Fibroblast of lung (primary cell): ENCODE measurements around the gene GIGYF2. TPM values are rescaled to one million over a fixed set of nuclear protein-coding genes. Genes with fewer than 3 reads are reported as not detected.

Experiments
- DNase-seq, 2 donors: peaks; one replicate each; pipeline versions ENCODE4 v3.0.0 to v3.0.0-alpha.2; 2010; ENCODE audit warnings: low read depth in 2 of 2
- H2AFZ ChIP-seq: 2 replicates; pipeline ENCODE4 v1.5.1; 2012; ENCODE audit warnings: low read length, control low read depth, inconsistent platforms
- H3K27ac ChIP-seq: 2 replicates; pipeline ENCODE4 v1.5.1; 2011; ENCODE audit warnings: low read length, control low read depth; ENCODE audit not compliant: insufficient read depth
- H3K27me3 ChIP-seq: 2 replicates; pipeline ENCODE4 v1.5.1; 2011; ENCODE audit warnings: mild to moderate bottlenecking, low read length; ENCODE audit not compliant: control insufficient read depth, insufficient read depth
- H3K36me3 ChIP-seq: 2 replicates; pipeline ENCODE4 v1.5.1; 2011; ENCODE audit warnings: low read length; ENCODE audit not compliant: control insufficient read depth, insufficient read depth
- H3K4me1 ChIP-seq: 2 replicates; pipeline ENCODE4 v1.5.1; 2011; ENCODE audit warnings: low read length; ENCODE audit not compliant: control insufficient read depth, insufficient read depth; ENCODE audit errors: extremely low read depth
- H3K4me2 ChIP-seq: 2 replicates; pipeline ENCODE4 v1.5.1; 2011; ENCODE audit warnings: low read length, control low read depth; ENCODE audit not compliant: insufficient read depth; ENCODE audit errors: extremely low read depth
- H3K4me3 ChIP-seq, 4 experiments: fragments of 200-600 bp in 1 of 4; sonication (generic) in 1 of 4; replicated peaks in 1 of 4; 2 replicates each; pipeline ENCODE4 v1.5.1; 2011 to 2016; ENCODE audit warnings: low read length in 4 of 4, low read depth in 3 of 4, mild to moderate bottlenecking in 3 of 4, control low read depth in 2 of 4, inconsistent platforms in 1 of 4, mixed read lengths in 1 of 4; ENCODE audit not compliant: insufficient read depth in 1 of 4; ENCODE audit errors: control extremely low read depth in 1 of 4
- H3K79me2 ChIP-seq: 2 replicates; pipeline ENCODE4 v1.5.1; 2012; ENCODE audit warnings: mild to moderate bottlenecking, low read length, inconsistent platforms; ENCODE audit not compliant: control insufficient read depth, insufficient read depth
- H3K9ac ChIP-seq: 2 replicates; pipeline ENCODE4 v1.5.1; 2011; ENCODE audit warnings: mild to moderate bottlenecking, low read length, control low read depth; ENCODE audit not compliant: insufficient read depth
- H3K9me3 ChIP-seq: 2 replicates; pipeline ENCODE4 v1.5.1; 2012; ENCODE audit warnings: low read depth, low read length; ENCODE audit not compliant: control insufficient read depth, insufficient read depth
- H4K20me1 ChIP-seq: 2 replicates; pipeline ENCODE4 v1.5.1; 2011; ENCODE audit warnings: low read length; ENCODE audit not compliant: control insufficient read depth, insufficient read depth; ENCODE audit errors: extremely low read depth
- CTCF ChIP-seq, 2 donors: IDR thresholded peaks in 1 of 2; conservative IDR thresholded peaks in 1 of 2; 1 replicate in 1 of 2; 2 replicates in 1 of 2; pipeline ENCODE4 v1.5.1; 2011 to 2012; ENCODE audit warnings: low read length in 2 of 2, control low read depth in 1 of 2, inconsistent platforms in 1 of 2, low read depth in 1 of 2, mild to moderate bottlenecking in 1 of 2
- EZH2 ChIP-seq: IDR thresholded peaks from 2 replicates; pipeline ENCODE4 v1.5.1; 2012; ENCODE audit warnings: low read length, control low read depth, mild to moderate bottlenecking; ENCODE audit errors: missing control alignments
- polyA plus RNA-seq, 2 donors: library from polyadenylated mRNA; depleted of rRNA in 1 of 2; stranded (reverse) in 1 of 2; unstranded in 1 of 2; fragments of >200 nt; gene quantifications; 2 replicates each; pipeline ENCODE4 v1.2.1, GENCODE V29; 2011 to 2012; ENCODE audit warnings: missing spikeins in 1 of 2
- total RNA-seq: library from RNA; depleted of rRNA; stranded (reverse); fragments of >200 nt; gene quantifications from 2 replicates; pipeline ENCODE4 v1.2.1, GENCODE V29; 2014

The GIGYF2 gene
- total and polyA plus RNA-seq, 2 donors (not counting 1 experiment from before 2014, with no cell fraction given) = 31.1 to 64.7 TPM

GRCh38 chr2:232761301-232761907 lies 64.3 kb downstream of the GIGYF2 start:
- DNase-seq = peak; percentile 39 to 47
- Histone ChIP-seq H3K27ac (no peak overlapping the region), H3K36me3 (peaks cover 3% of the 10 kb centered on the region)

GRCh38 chr2:232767866-232768265 lies 70.7 kb downstream of the GIGYF2 start:
- DNase-seq = no peak
- H3K9me3 ChIP-seq = no peaks in the 10 kb centered on the region
- no peaks in the 10 kb centered on the region for H3K4me1 ChIP-seq
- H3K9ac ChIP-seq = no peak overlapping the region
- H3K4me3 ChIP-seq = no peak overlapping the region
- H3K4me2 ChIP-seq = no peak overlapping the region
- H4K20me1 ChIP-seq = no peaks in the 10 kb centered on the region
- TF ChIP-seq CTCF (conservative IDR thresholded peaks at IDR 0.05 in 1 of 2, IDR thresholded peaks at IDR 0.05 in 1 of 2; ENCODE audit: low read depth in 1 of 2, low read length in 2 of 2) (no peak), EZH2 (no peak)
- peaks cover 12% of the 10 kb centered on the region for H3K36me3 ChIP-seq
- no peaks in the 10 kb centered on the region for H3K27me3 ChIP-seq
- H3K79me2 ChIP-seq = no peaks in the 10 kb centered on the region
- H3K27ac ChIP-seq = no peak overlapping the region
- no peak overlapping the region for H2AFZ ChIP-seq

More at GRCh38 chr2:232761301-232761907, 64.3 kb downstream of the GIGYF2 start:
- Histone ChIP-seq H3K4me3 (no peak overlapping the region), H3K9me3 (no peaks in the 10 kb centered on the region), H3K4me1 (no peaks in the 10 kb centered on the region), H4K20me1 (no peaks in the 10 kb centered on the region), H3K27me3 (no peaks in the 10 kb centered on the region), H3K9ac (no peak overlapping the region), H2AFZ (no peak overlapping the region), H3K4me2 (no peak overlapping the region), H3K79me2 (no peaks in the 10 kb centered on the region)
- TF ChIP-seq EZH2 = no peak
- TF ChIP-seq CTCF (conservative IDR thresholded peaks at IDR 0.05 in 1 of 2, IDR thresholded peaks at IDR 0.05 in 1 of 2; ENCODE audit: low read depth in 1 of 2, low read length in 2 of 2) = peak; percentile 34 to 50

- Histone ChIP-seq H3K27ac (no peak overlapping the region), H3K79me2 (no peaks in the 10 kb centered on the region), H3K27me3 (no peaks in the 10 kb centered on the region), H3K4me1 (no peaks in the 10 kb centered on the region), H3K4me3 (no peak overlapping the region), H3K36me3 (peaks cover 9% of the 10 kb centered on the region), H2AFZ (no peak overlapping the region), H3K9me3 (no peaks in the 10 kb centered on the region), H3K4me2 (no peak overlapping the region), H4K20me1 (no peaks in the 10 kb centered on the region), H3K9ac (no peak overlapping the region)
- peak in 1 of 2 donors; percentile 17 for DNase-seq
- no peak for TF ChIP-seq CTCF (conservative IDR thresholded peaks at IDR 0.05 in 1 of 2, IDR thresholded peaks at IDR 0.05 in 1 of 2; ENCODE audit: low read depth in 1 of 2, low read length in 2 of 2)
- no peak for TF ChIP-seq EZH2
These were observed 73.1 kb downstream of the GIGYF2 start for GRCh38 chr2:232770207-232770606.
